HG03108 (cell line): ENCODE measurements around the gene AP2A2.

Experiments
- ATAC-seq: cut with Tn5 transposase; IDR thresholded peaks from one replicate; pipeline ENCODE4 v1.9.1; 2021; ENCODE audit warnings: moderate library complexity; ENCODE audit not compliant: unreplicated experiment

AP2A2 gene

DNA sequence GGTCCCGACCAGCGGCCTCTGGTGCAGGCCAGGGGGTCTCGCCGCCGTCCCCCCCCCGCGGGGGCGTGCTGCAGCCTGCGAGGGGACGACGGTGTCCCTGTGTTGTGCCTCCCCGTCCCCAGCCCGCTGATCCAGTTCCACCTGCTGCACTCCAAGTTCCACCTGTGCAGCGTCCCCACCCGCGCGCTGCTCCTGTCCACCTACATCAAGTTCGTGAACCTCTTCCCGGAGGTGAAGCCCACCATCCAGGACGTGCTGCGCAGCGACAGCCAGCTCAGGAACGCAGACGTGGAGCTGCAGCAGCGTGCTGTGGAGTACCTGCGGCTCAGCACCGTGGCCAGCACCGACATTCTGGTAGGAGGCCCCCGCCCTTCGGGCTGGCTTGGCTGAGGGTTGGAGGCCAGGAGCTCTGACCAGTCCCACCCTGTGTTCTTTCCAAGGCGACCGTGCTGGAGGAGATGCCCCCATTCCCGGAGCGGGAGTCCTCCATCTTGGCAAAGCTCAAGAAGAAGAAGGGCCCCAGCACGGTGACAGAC, 68.0 kb downstream of the AP2A2 start:
- ATAC-seq: no peak

DNA sequence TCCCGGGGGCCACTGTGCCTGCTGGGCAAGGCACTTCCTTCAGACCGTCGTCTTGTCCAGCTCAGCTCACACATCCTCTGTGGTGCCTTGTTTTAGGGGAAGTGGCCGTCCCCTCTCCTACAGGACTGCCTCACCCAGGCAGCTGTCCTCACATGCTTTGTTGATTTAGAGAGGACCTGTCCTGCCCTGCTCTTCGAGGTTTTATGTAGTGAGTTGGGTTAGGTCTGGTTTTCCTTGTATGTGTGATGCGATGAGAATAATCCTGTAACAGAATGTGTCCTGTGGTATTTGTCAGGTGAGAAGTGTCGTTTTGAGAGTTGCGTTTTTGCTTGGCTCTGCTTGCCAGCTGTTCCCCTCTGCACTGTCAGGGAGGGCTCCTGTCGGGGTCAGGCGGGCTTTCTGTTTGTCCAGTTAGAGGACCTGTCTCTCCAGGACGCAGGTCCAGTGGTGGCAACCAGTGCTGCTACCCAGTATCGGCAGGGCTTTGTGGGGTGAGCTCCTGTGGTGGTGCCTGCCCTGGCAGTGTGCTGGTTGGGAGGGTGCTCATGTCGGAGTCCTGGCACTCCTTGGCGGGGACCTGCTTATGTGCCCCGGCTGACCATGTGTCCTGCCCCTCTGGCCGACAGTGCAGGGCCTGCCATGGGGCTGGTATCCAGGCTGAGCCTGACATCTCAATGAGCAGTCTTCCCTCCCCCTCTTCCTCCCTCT, 69.5 kb downstream of the AP2A2 start:
- no peak for ATAC-seq

DNA sequence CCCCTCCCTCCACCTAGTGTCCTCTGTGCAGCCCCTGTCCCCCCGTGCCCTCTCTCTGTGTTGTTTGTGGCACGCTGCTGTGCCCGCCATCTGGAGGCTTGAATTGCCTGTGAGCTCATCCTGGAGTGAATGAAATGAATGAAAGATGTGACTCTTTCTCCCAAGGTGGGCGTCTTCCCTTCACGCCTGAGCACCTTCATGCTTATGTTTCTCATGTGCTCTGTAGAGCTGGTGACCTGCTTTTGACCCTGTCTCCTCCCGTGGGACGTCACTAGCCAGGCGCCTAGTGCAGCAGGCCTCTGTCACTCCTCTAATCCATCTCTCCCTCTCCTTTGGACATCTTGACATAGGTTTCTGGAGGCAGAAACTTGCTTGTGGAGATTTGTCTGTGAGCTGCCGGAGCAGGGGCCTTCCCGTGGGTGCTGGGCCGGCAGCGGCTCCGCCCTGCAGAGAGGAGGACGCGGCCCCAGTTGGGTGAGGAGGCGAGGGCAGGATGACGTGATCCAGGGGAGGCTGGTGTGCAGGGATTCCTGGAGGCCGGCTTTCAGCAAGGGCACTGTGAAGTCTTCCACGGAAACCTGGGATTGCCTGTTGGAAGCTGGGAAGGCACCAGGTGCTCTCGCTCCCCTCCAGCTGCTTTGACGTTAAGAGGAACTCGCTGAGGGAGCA, 70.2 kb downstream of the AP2A2 start:
- no peak for ATAC-seq

GRCh38 chr11:996681-997080, 71.0 kb downstream of the AP2A2 start:
- ATAC-seq: no peak

DNA sequence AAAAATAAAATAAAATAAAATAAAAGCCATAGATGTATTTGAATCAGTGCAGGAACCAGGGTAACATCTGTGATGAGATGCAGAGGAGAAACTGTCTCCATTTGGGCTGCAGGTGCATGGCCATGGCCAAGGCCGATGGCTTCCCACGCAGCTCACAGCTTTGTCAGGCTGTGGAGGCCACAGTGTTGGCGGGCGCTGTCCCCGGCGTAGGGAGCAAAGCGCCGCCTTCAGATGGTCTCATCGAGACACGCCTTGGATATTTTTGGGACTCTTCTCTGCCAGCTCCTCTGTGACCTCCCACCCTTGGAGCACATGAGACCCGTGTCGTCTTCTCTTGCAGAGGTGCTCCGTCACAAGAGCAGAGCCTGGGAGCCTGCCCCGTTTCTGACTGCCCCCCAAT, 72.2 kb downstream of the AP2A2 start:
- no peak for ATAC-seq

- ATAC-seq: no peak
Observed at GRCh38 chr11:999009-999408, 73.3 kb downstream of the AP2A2 start.

- ATAC-seq: no peak
Observed at GRCh38 chr11:1000357-1001278, 74.9 kb downstream of the AP2A2 start.

DNA sequence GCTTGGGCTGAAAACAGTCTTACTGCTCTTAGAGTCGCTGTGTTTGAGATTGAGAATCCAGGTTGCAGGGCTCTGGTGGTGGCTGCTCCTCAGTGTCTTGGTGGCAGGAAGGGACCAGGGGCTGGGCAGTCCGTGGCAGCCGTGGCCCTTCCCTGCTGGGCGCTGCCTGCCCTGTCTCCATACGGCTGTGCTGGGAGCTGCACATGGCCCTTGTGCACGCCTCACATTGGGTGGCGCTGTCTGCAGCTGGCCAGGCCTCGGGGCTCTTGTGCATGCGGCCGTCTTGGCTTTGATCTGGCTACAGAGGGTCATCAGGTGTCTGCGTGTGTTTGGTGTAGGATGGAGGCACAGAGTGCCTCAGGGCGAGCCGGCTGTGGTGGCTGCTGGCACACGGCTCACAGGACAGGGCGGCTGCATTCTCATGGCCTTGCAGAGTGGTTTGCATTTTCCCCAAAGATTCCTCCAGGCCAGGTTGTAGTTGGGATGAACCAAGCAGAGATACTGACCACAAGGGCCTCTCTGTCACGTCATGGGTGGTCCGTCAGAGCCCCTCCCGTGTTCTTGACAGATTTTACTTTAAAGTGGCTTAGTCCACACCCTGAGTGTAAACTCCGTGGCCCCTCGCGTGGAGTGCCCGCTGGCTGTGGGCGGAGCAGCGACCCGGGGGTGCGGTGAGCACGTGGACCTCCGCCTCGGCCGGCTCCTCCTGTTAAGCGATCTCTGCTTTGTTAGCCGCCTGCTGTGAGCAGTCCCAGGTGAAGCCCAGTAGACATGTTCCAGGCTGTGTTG, 76.1 kb downstream of the AP2A2 start:
- no peak for ATAC-seq

- ATAC-seq: no peak
Observed at GRCh38 chr11:1002406-1002984, 76.8 kb downstream of the AP2A2 start.

GRCh38 chr11:1003159-1003558, 77.5 kb downstream of the AP2A2 start:
- ATAC-seq: no peak

DNA sequence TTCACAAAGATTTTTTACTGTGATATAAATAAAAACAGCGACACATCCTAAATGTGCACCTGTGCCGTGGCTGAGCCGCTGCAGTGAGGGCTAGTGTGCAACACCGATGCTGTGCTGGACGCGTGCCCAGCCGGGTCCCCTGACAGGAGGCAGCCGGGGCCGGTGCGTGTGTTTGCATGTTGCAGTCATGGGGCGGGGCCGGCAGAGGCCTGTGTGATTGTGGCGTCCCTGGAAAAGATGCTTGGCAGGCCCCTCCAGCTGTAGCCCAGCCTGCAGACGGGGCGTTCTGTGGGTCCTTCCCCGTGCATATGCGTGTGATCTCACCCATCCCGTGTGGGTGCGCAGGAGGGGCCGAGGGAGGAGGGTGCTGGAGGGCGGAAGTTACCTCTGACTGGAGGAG, 80.3 kb downstream of the AP2A2 start:
- no peak for ATAC-seq

DNA sequence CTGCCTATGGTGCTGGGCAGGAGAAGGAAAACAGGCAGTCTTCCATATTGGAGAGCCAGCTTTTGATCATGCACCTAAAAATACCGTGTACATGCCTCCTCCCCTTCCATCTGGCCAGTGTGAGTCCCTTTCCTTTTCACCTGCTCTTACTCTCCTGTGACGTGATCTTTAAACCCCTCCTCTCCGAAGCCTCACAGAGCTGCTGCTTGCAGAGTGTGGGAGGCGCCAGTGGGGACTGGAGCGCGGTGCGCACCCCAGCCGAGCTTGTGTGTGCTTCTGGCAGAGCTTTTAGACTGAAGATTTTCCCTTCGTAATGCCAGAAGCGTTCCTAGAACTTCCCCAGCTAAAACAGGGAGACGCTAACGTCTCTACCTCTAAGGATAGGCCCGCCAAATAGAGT, 81.1 kb downstream of the AP2A2 start:
- ATAC-seq: no peak

GRCh38 chr11:1007279-1007678, 81.6 kb downstream of the AP2A2 start:
- no peak for ATAC-seq

DNA sequence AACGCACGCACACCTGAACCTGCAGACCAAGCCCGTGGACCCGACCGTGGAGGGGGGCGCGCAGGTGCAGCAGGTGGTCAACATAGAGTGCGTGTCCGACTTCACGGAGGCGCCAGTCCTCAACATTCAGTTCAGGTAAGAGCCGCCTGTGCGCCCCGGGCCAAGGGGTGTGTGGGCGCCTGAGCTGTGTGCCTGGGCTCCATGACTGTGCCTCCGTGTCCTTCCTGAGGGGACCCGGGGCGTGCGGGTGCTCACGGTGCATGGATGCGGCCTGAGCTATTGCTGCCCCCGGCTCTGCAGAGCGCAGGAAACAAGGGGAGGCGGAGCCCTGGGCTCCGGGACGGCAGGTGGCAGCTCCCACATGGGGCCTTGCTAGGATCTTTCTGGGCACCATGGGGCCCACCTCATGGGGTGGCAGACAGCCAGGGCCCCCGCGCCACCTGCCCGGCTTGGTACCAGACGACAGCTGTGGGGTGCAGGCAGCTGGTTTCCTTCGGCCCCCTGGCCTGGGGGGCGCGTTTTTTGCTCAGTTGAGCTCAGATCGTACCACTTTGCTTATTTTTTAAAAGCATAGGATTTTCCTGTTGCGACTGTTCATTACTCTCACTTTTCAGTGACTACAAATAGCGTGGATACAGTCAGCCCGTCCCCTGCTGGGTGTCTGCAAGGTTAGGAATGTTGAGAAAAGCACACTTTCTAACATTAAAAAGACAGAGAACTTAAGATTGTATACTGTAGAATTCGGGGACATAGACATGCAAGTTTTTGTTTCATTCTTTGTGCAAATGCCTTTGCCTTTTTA, 82.5 kb downstream of the AP2A2 start:
- ATAC-seq: no peak

- ATAC-seq: no peak
Observed at GRCh38 chr11:1008803-1009145, 83.1 kb downstream of the AP2A2 start.

GRCh38 chr11:1009371-1009770, 83.7 kb downstream of the AP2A2 start:
- no peak for ATAC-seq

DNA sequence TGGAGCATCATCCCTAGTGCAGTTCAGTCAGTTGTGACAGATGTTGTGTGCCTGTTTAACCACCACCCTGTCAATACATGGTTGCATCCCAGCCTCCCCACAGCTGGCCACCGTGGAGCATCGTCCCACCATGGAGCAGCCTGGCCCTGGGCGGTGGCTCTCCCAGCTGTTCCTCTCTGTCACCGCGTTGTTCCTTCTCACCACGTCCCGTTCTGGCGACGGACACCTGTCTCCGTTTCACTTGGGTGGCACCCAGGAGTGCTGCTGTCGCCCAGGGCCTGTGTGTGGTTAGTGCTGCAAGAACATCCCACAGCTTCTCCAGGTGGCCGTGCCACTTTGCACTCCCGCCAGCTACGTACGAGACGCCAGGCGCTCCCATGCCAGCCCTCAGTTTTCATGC, 84.3 kb downstream of the AP2A2 start:
- no peak for ATAC-seq

GRCh38 chr11:1010551-1011319, 85.1 kb downstream of the AP2A2 start:
- ATAC-seq: no peak

- no peak for ATAC-seq
Observed at GRCh38 chr11:1011320-1011698, 85.6 kb downstream of the AP2A2 start.
